IPS DF 4.7 (cell line): ENCODE data around the gene TCOF1.

Source experiments
- DNase-seq: peaks from one replicate; pipeline ENCODE4 v3.0.0-alpha.2; 2013; ENCODE audit warnings: low spot score; ENCODE audit errors: extremely low read depth

Gene TCOF1

GRCh38 chr5:150350524-150351344 is 6.8 kb upstream of the TCOF1 start:
- DNase-seq, result peak; percentile 51

GRCh38 chr5:150352244-150353031 is 5.1 kb upstream of the TCOF1 start:
- DNase-seq, result no peak

DNA sequence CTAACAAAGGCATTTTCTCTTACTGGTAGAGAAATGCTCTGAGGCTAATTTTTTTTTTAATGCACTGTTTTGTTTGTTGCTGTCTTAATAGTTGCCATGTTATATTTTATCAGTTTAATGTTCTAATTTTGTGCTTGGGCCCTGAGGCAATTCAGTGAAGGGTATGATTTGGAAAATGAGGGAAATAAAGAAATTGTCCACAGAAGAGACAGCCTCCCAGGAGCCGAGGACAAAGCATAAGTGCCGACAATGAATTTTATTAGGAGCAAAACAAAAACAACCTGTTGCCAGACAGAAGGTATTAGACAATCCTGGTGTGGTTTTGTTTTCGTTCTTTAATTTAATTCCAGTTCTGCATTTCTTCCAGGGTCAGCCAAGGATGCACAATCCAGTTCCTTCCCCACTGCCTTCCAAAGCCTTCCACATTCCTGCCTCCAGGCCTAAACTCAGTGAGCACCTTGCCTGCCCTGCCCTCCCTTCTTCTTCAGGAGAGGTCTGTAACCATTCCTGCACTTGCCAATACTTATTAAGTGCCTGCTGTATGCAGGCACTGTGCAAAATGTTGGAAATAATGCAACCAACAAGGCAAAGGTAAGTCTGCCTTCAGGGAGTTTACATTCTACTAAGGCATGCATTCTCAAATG is 4.3 kb upstream of the TCOF1 start:
- DNase-seq, result no peak

- no peak for DNase-seq
Observed at GRCh38 chr5:150355791-150356190, 1.7 kb upstream of the TCOF1 start.

DNA sequence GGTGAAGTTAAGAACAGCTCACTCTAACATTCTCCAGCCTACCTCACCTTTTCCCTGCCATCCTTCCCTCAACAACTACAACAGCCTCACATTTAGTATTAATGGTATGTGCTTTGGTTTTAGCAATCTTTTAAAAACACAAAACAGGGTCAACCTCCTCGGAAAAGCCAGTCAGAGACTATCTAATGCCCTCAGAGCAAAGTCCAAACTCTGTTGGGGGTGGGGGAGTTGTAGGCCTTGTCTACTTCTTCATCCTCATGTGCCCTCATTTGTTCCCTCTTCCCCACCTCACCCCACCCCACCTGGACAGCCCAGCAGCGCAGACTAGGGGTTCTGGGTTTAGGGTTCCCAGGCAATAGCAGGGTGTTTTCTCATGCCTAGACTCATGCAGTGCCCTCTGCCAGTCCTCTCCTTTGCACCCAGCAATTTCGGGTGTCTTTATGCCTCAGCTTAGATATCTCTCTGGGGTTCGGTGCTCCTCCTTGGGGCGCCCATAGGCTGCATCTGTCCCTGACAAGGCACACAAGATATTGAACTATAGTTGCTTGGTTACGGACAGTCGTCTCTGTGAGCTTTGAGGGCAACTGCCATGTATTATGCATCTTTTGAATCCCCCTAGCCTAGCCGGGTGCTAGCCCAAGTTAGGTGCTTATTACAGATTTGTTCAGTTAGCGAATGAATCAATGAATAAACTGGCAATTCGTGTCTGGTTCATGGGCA is 762 bp upstream of the TCOF1 start:
- DNase-seq, result no peak

GRCh38 chr5:150358261-150359095 is 981 bp downstream of the TCOF1 start:
- no peak for DNase-seq

- DNase-seq, result no peak
Observed at GRCh38 chr5:150361301-150361700, 3.8 kb downstream of the TCOF1 start.

GRCh38 chr5:150363185-150363584 is 5.7 kb downstream of the TCOF1 start:
- DNase-seq, result no peak

DNA sequence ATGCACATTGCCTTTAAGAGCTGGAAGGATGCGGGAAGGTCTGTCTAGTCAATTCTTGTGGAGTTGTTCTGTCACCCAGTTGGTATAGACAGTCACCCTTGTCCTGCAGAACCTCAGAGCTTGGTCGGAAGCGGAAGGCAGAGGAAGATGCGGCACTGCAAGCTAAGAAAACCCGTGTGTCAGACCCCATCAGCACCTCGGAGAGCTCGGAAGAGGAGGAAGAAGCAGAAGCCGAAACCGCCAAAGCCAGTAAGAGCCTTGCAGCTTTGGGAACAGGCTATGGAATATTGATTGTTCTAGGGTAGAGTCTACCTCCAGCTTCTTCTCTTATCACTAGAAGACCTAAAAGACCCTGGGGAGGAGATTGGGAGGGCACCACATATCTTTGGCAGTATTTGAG is 6.5 kb downstream of the TCOF1 start:
- no peak for DNase-seq

GRCh38 chr5:150368526-150368925 is 11.0 kb downstream of the TCOF1 start:
- no peak for DNase-seq

DNA sequence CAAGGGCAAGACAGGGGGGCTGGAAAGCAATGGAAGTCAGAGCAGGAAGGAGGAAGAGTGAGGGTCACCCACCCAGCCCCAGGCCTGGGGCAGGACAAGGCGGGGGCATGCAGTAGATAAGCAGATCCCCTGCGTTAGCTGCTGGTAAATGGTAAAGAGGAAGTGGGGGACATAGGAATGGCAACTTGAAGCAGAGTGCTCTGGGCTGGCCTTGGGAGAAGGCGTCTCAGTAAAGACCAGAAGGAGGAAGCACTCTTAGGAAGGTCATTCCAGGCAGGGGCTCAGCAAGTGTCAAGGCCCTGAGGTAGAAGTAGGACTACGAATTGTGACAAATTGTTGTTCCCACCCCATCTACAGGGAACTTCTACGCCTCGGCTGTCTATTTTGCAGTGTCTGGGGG is 15.1 kb downstream of the TCOF1 start:
- DNase-seq, result no peak

DNA sequence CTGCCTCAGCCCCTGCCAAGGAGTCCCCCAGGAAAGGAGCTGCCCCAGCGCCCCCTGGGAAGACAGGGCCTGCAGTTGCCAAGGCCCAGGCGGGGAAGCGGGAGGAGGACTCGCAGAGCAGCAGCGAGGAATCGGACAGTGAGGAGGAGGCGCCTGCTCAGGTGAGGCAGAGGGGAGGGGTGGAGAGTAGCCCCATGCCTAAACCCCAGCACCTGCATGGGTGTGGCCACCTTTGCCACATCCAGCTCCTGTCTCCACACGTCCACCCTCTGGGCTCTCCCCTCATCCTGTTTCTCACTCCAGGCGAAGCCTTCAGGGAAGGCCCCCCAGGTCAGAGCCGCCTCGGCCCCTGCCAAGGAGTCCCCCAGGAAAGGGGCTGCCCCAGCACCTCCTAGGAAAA is 17.2 kb downstream of the TCOF1 start:
- no peak for DNase-seq

DNA sequence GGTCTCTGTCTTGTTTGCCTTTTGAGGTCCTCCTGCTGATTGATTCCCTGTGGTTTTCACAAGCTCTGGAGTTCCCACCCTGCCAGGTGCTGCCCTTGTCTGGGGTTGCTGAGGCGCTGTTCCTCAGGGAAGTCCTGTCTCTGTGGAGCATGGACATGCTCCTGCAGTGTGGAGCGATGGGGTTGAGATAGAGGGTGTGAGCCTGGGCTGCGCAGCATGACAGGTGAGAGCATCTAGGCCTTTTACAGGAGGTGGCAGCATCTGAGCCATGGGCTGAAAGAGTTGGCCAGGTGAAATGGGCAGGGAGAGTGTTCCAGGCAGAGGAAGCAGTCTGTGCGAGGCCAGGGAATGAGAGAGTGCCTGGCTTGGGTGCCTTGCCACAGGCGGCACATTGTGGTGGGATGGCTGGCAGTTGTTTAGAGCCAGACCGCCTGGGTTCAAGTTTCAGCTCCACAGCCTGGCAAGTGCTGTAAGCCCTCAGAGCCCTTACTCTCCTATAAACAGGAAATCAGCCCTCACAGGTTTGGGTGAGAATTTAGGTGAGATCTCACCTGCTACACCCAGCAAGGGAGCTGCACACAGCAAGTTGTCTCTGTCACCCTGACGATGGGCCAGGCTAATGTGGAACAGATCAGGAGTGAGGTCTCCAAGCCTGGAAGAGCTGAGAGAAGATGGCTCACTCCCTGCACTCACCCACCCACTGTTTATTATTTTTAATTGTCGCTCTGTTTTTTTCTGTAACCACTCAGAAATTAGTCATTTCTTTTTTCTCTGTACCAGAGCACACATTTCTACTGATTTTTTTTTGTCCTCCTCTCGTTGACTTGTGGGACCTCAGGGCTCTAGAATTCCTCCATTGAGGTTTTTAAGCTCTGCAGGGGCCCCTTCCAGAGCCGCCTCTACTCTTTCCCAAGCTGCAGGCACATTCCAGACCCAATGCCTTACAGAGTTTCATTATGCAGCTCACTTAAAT is 19.6 kb downstream of the TCOF1 start:
- no peak for DNase-seq

GRCh38 chr5:150377964-150378694 is 20.6 kb downstream of the TCOF1 start:
- no peak for DNase-seq

DNA sequence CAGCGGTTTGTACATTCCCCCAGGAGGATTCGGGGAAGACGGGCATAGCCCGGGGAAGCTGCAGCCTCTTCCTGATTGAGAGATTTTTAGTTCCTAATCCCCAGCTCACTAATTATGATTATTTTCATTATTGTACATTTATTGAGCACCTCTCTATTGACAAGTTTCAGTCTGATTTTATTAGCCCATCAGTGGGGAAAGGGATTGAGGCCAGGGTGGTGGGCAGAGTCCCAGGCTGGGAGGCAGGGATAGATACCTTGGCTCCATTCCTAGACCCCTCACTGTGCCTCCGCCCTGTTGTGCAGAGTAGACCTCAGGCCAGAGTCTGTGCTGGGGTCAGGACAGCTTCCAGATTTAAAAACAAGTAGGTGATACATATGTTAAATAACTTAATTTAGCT is 27.2 kb downstream of the TCOF1 start:
- DNase-seq, result no peak

DNA sequence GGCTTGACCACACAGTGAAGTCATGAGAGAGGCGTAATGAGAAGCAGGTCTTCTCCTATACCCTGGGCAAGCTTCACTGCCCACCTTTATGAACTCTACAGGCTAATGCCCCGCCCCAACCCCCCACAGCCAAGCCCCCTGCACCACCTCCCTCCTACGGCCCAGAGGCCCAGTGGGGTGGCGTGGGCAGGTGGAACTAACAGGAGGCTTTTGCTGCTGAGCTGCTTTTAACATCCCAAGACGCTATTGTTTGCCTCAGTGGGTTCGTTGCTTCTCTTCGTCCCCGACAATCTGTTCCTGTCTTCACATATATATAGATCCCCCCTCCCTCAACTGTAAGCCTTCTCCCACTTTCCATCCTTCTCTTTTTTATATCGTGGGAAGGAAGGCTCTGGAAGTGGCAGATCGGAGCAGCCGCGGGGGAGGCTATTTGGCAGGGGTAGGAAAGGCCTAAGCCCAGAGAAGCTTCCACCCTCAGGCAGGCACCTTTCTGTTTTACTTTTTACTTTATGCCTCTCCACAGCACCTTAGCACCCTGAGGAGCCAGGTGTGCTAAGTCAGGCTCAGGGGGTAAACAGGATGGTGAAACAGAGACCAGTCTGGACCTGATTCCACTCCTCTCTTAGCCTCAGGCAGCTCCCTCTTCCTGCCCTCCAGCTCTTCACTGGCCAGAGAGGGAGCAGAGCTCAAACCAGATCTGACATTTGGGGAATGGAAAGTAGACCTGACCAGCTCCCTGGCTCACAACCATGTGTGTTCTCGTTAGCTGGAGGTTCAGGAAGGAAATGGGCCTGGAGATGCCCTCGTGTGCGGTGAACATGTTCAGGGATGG is 28.7 kb downstream of the TCOF1 start:
- no peak for DNase-seq

- DNase-seq, result no peak
Observed at GRCh38 chr5:150389531-150390266, 32.2 kb downstream of the TCOF1 start.
